ENCODE measurements around the gene OR10H4.
"Not testable (repeated sequence)": the region's sequence is repeated elsewhere in the genome, so short reads cannot be mapped to it uniquely, and the experiment has no call there.

OR10H4 gene, protein sequence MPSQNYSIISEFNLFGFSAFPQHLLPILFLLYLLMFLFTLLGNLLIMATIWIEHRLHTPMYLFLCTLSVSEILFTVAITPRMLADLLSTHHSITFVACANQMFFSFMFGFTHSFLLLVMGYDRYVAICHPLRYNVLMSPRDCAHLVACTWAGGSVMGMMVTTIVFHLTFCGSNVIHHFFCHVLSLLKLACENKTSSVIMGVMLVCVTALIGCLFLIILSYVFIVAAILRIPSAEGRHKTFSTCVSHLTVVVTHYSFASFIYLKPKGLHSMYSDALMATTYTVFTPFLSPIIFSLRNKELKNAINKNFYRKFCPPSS

DNA sequence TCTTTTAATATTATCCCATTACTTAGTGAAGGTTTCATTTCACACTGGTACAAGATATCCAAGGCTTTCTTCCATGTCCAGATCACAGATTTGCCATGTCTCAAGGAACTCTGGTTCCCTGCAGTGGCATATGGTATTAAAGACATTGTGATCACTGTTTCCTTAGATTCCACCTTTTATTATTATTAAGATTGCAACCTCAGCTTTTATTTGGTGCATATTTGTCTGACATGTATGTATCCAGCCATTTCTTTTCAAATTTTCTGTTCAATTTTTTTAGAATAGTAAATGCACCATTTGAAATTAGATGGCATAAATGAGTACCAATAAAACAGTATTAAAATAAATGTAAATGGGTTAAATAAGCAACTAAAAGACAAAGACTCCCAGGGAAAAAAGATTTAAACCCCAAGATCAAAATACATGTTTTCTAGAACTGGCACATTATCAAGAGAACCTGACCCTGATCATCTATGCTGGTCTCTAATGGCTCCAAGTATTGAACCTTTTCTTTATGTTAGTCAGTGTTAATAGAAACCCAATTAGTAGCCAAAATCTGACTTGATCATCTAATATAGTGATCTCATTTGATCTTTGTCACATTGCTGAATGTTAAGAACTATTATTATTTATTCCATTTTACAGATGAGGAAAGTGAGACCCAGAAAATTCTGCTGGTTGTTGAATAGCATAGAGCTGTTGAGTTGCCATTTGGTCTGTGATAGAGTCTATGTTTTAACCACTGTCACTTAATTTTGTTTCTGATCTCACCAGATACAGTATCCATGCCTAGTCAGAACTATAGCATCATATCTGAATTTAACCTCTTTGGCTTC lies at the start of gene OR10H4:
Gene OR10H4 (plus strand): TSS at position 786 of the 836 bp plus-strand sequence. CDS start 0 bp downstream, at position 786.
- DNase-seq = no peak

DNA sequence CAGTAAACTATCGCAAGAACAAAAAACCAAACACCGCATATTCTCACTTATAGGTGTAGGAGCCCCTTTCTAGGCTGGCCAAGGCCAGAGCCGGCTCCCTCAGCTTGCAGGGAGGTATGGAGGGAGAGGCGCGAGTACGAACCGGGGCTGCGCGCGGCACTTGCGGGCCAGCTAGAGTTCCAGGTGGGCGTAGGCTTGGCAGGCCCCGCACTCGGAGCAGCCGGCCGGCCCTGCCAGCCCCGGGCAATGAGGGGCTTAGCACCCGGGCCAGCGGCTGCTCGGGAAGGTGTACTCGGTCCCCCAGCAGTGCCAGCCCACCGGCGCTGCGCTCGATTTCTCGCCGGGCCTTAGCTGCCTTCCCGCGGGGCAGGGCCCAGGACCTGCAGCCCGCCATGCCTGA lies 49.2 kb upstream of the OR10H4 start:
- DNase-seq = not testable (repeated sequence)

GRCh38 chr19:15900032-15900431 lies 48.8 kb upstream of the OR10H4 start:
- DNase-seq = not testable (repeated sequence)

GRCh38 chr19:15900504-15900903 lies 48.3 kb upstream of the OR10H4 start:
- no peak for DNase-seq

GRCh38 chr19:15902254-15902653 lies 46.6 kb upstream of the OR10H4 start:
- DNase-seq = no peak

DNA sequence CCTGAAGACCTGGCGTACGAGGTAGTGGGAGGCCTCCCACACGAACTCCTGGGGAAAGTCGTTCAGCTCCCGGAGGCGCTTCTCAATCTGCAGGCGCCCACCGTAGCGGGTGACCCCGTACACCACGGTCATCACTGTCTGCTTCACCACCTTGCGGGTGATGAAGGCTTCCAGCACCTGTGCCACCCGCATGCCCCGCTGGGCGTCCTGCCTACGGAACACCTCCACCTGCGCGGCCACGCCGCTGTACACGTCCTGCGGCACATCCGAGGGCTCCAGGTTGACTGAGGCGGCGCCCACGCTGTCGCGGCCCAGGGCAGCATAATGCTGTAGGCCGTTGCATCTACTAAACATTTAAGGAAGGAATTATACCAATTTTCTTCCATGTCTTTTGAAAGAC lies 45.9 kb upstream of the OR10H4 start:
- not testable (repeated sequence) for DNase-seq

- no peak for DNase-seq
These were observed 43.8 kb upstream of the OR10H4 start for GRCh38 chr19:15905026-15905425.

- no peak for DNase-seq
These were observed 37.1 kb upstream of the OR10H4 start for GRCh38 chr19:15911599-15912235.

GRCh38 chr19:15913384-15913783 lies 35.4 kb upstream of the OR10H4 start:
- no peak for DNase-seq

DNA sequence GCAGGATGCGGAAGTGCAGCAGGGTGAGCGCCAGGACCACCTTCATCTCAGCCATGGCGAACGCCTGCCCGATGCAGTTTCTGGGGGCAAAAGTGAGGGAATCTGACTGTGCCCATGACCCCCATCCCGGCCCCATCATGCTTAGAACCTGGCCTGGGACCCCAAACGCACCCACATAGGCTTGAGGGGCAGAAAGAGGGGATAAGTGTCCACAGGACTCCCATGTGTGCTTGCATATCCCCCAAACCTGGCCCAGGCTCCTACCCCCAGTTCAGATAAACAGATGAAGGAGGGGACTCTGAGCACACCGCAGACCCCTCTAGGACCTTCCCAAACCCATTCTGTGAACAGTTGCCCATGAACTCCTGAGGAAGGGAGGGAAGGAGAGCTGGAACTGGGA lies 35.0 kb upstream of the OR10H4 start:
- DNase-seq = no peak

- no peak for DNase-seq
These were observed 33.7 kb upstream of the OR10H4 start for GRCh38 chr19:15915109-15915508.

GRCh38 chr19:15919243-15919642 lies 29.6 kb upstream of the OR10H4 start:
- no peak for DNase-seq

DNA sequence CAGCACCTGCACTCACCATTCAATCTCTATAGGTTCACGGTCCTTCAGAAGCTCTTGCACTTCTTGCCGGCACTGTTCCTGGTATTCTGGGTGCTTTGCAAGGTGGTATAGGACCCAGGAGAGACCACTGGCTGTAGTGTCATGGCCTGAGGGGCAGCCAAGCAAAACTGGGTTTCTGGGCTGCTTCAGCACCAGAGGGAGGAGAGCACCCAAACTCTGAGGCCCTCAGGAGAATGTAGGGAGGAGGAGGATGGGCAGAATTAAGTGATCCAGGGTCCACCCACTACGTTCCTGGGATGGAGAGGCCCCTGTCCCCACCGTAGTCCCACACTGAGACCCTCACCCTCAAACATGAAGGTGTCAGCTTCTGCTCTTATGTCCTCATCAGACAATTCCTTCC lies 26.8 kb upstream of the OR10H4 start:
- DNase-seq = no peak

GRCh38 chr19:15923702-15924101 lies 25.1 kb upstream of the OR10H4 start:
- DNase-seq = no peak

DNA sequence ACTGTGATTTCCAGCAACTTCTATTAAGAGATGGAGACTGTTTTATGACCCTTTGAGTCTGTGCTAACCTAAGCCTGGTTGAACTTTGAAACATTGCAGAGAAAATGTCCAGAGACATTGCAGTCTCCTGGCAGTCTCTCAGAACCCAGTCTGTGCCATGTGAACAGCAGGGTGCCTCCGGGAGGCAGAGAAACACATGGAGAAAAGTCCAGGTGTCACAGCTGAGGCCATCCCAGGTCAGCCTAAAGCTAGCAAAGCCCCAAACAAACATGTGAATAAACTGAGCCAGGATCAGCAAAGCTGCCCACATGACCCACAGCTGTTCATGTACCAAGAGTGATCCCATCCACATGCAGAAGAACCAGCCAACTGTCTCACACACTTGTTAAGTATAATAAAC lies 22.3 kb upstream of the OR10H4 start:
- DNase-seq = no peak

- DNase-seq = no peak
These were observed 20.5 kb upstream of the OR10H4 start for GRCh38 chr19:15928321-15928720.

GRCh38 chr19:15933761-15934331 lies 15.0 kb upstream of the OR10H4 start:
- not testable (repeated sequence) for DNase-seq

DNA sequence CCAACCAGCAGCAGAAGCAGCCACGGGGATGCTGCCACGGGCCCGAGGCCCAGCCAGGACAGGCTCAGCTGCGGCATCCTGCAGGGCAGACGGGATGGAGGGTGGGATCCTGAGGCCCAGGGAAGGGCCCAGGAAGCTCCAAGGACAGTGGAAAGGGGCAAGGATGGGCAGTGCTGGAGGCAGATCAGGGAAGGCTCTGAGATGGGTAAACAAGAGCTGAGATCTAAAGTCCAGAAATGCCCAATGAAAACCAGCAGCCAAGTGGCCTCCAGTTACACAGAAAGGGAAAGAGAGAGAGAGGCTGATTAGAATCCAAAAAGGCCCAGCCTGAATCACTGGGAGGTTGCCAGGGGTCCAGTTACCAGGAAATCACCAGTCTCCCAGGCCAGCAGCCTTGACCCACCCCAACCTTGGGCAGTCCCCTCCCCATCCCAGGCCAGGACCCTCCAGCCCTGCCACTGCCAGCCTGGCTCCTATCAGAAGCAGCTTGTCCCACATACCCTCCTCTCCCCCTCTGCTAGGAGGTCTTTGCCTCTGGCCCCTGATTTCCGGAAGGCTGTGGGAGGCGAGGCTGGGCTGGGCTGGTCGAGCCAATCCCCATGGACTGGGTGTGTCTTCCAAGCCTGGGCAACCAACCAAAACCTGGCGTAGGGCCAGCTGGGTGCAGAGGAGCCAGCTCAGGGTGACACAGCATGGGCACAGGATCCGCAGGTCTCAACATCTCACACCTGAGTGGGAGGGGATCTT lies 14.3 kb upstream of the OR10H4 start, which contains the start of gene CYP4F11:
Gene CYP4F11 (minus strand): TSS at position 198 of the 747 bp plus-strand sequence. CDS start 121 bp downstream, at position 77.
- no peak for DNase-seq

- DNase-seq = no peak
These were observed 13.6 kb upstream of the OR10H4 start for GRCh38 chr19:15935167-15935702.

DNA sequence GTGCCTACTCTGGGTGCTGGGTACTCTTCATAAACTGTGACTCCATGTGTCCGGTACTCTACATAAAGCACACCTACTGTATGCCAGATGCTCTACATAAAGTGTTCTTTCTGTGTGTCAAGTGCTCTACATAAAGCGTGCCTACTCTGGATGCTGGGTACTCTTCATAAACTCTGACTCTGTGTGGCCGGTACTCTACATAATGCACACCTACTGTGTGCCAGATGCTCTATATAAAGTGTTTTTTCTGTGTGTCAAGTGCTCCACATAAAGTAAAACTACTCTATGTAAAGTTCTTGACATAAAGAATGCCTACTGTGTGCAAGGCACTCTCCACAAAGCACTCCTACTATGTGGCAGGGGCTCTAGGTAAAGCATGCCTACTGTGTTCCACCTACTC lies 12.6 kb upstream of the OR10H4 start:
- DNase-seq = no peak

GRCh38 chr19:15936950-15937349 lies 11.9 kb upstream of the OR10H4 start:
- no peak for DNase-seq

GRCh38 chr19:15937771-15938170 lies 11.0 kb upstream of the OR10H4 start:
- no peak for DNase-seq
